H9 (cell line): ENCODE results near the gene MAD1L1. TPM values are rescaled to one million over a fixed set of nuclear protein-coding genes. Genes with fewer than 3 reads are reported as not detected.
A peak's percentile ranks its signal among the peaks of the same experiment; 100 is the strongest.

Experiments used
- DNase-seq: peaks from one replicate; pipeline ENCODE4 v3.0.0-alpha.2; 2017
- H2AFZ ChIP-seq: one replicate; pipeline ENCODE4 v1.6.1; 2013; ENCODE audit warnings: mild to moderate bottlenecking, low read length, control low read depth, moderate library complexity
- H2AK5ac ChIP-seq: 2 replicates; pipeline ENCODE4 v1.6.1; 2013; ENCODE audit warnings: low read length, control low read depth, mixed read lengths; ENCODE audit not compliant: insufficient read length
- H2BK120ac ChIP-seq: one replicate; pipeline ENCODE4 v1.6.1; 2013; ENCODE audit warnings: low read depth, mild to moderate bottlenecking, low read length, control low read depth, inconsistent platforms; ENCODE audit not compliant: poor library complexity, severe bottlenecking
- H2BK12ac ChIP-seq: 2 replicates; pipeline ENCODE4 v1.6.1; 2013; ENCODE audit warnings: low read length, control low read depth, mixed read lengths, low read depth; ENCODE audit not compliant: insufficient read length
- H2BK15ac ChIP-seq: 2 replicates; pipeline ENCODE4 v1.6.1; 2013; ENCODE audit warnings: low read depth, low read length, control low read depth
- H2BK20ac ChIP-seq: one replicate; pipeline ENCODE4 v1.6.1; 2013; ENCODE audit warnings: low read depth, mild to moderate bottlenecking, low read length, control low read depth, inconsistent platforms; ENCODE audit not compliant: poor library complexity, severe bottlenecking
- H2BK5ac ChIP-seq: 2 replicates; pipeline ENCODE4 v1.6.1; 2013; ENCODE audit warnings: low read length, control low read depth, mixed read lengths; ENCODE audit not compliant: insufficient read length
- H3K14ac ChIP-seq: 2 replicates; pipeline ENCODE4 v1.6.1; 2013; ENCODE audit warnings: low read length, control low read depth; ENCODE audit not compliant: insufficient read depth
- H3K18ac ChIP-seq: 2 replicates; pipeline ENCODE4 v1.6.1; 2013; ENCODE audit warnings: low read depth, mild to moderate bottlenecking, mixed read lengths, low read length, control low read depth; ENCODE audit not compliant: insufficient read length
- H3K23ac ChIP-seq: 2 replicates; pipeline ENCODE4 v1.6.1; 2013; ENCODE audit warnings: low read length, control low read depth, mixed read lengths, low read depth; ENCODE audit not compliant: insufficient read length
- H3K23me2 ChIP-seq: 2 replicates; pipeline ENCODE4 v1.6.1; 2013; ENCODE audit warnings: low read depth, mild to moderate bottlenecking, mixed read lengths, low read length, control low read depth; ENCODE audit not compliant: insufficient read length, poor library complexity, severe bottlenecking
- H3K27ac ChIP-seq: 2 replicates; pipeline ENCODE4 v1.5.1; 2013; ENCODE audit warnings: low read length, control low read depth, mixed read lengths, low read depth; ENCODE audit not compliant: insufficient read length
- H3K27me3 ChIP-seq: 2 replicates; pipeline ENCODE4 v1.6.1; 2013; ENCODE audit warnings: low read length, control low read depth, inconsistent platforms; ENCODE audit not compliant: insufficient read depth
- H3K4ac ChIP-seq: 2 replicates; pipeline ENCODE4 v1.6.1; 2013; ENCODE audit warnings: low read depth, mild to moderate bottlenecking, control low read depth, inconsistent platforms, low read length, moderate library complexity
- H3K4me1 ChIP-seq: 2 replicates; pipeline ENCODE4 v1.6.1; 2013; ENCODE audit warnings: low read length, control low read depth, inconsistent platforms; ENCODE audit not compliant: insufficient read depth
- H3K4me2 ChIP-seq: 2 replicates; pipeline ENCODE4 v1.6.1; 2013; ENCODE audit warnings: low read length, control low read depth, mixed read lengths; ENCODE audit not compliant: insufficient read length, insufficient read depth
- H3K56ac ChIP-seq: 2 replicates; pipeline ENCODE4 v1.6.1; 2013; ENCODE audit warnings: low read depth, mild to moderate bottlenecking, mixed read lengths, low read length, control low read depth; ENCODE audit not compliant: insufficient read length
- H3K79me1 ChIP-seq: 2 replicates; pipeline ENCODE4 v1.6.1; 2013; ENCODE audit warnings: low read depth, mild to moderate bottlenecking, moderate library complexity, low read length, control low read depth, inconsistent platforms; ENCODE audit not compliant: insufficient read depth, poor library complexity, severe bottlenecking
- H3K79me2 ChIP-seq: 2 replicates; pipeline ENCODE4 v1.6.1; 2013; ENCODE audit warnings: low read length, control low read depth, inconsistent platforms; ENCODE audit not compliant: insufficient read depth
- H3K9ac ChIP-seq: 2 replicates; pipeline ENCODE4 v1.6.1; 2013; ENCODE audit warnings: low read length, control low read depth, mixed read lengths; ENCODE audit not compliant: insufficient read length; ENCODE audit errors: extremely low read depth
- H3K9me3 ChIP-seq: one replicate; pipeline ENCODE4 v1.6.1; 2013; ENCODE audit warnings: low read depth, low read length, inconsistent platforms; ENCODE audit not compliant: control insufficient read depth
- H3T11ph ChIP-seq: one replicate; pipeline ENCODE4 v1.6.1; 2013; ENCODE audit warnings: mild to moderate bottlenecking, low read length, control low read depth, inconsistent platforms
- H4K20me1 ChIP-seq: one replicate; pipeline ENCODE4 v1.6.1; 2013; ENCODE audit not compliant: control insufficient read depth, insufficient read length, insufficient read depth
- H4K5ac ChIP-seq: 2 replicates; pipeline ENCODE4 v1.6.1; 2013; ENCODE audit warnings: low read depth, mild to moderate bottlenecking, mixed read lengths, low read length, control low read depth; ENCODE audit not compliant: insufficient read length
- H4K8ac ChIP-seq: replicated peaks from 2 replicates; pipeline ENCODE4 v1.6.1; 2013; ENCODE audit warnings: low read length, control low read depth, mixed read lengths, low read depth; ENCODE audit not compliant: insufficient read length
- H4K91ac ChIP-seq: 2 replicates; pipeline ENCODE4 v1.6.1; 2013; ENCODE audit warnings: low read depth, mild to moderate bottlenecking, moderate library complexity, mixed read lengths, low read length, control low read depth; ENCODE audit not compliant: insufficient read length
- H3K27ac Mint-ChIP-seq, 3 experiments: 2 replicates in 2 of 3; 3 replicates in 1 of 3; pipeline ENCODE4 v1.8.0; 2020 to 2021; ENCODE audit warnings: mixed read lengths in 3 of 3, mild to moderate bottlenecking in 1 of 3, moderate library complexity in 1 of 3
- H3K27me3 Mint-ChIP-seq: 2 replicates; pipeline ENCODE4 v1.8.0; 2021; ENCODE audit warnings: low read depth, mild to moderate bottlenecking, moderate library complexity, mixed read lengths
- H3K36me3 Mint-ChIP-seq, 3 experiments: 2 replicates in 2 of 3; 3 replicates in 1 of 3; pipeline ENCODE4 v1.8.0; 2020 to 2021; ENCODE audit warnings: low read depth in 3 of 3, mixed read lengths in 3 of 3; ENCODE audit not compliant: insufficient read depth in 1 of 3
- H3K4me1 Mint-ChIP-seq, 2 experiments: 2 replicates each; pipeline ENCODE4 v1.8.0; 2020; ENCODE audit warnings: mixed read lengths in 2 of 2
- H3K4me3 Mint-ChIP-seq, 2 experiments: 2 replicates in 1 of 2; 3 replicates in 1 of 2; pipeline ENCODE4 v1.8.0; 2020 to 2021; ENCODE audit warnings: mild to moderate bottlenecking in 2 of 2, mixed read lengths in 2 of 2, moderate library complexity in 1 of 2
- H3K9me3 Mint-ChIP-seq, 2 experiments: 2 replicates in 1 of 2; 3 replicates in 1 of 2; pipeline ENCODE4 v1.8.0; 2020; ENCODE audit warnings: mild to moderate bottlenecking in 2 of 2, mixed read lengths in 2 of 2, moderate library complexity in 1 of 2
- CTCF ChIP-seq: fragments of 200-600 bp; sonication (generic); conservative IDR thresholded peaks from 3 replicates; pipeline ENCODE4 v1.8.0; 2021; ENCODE audit warnings: antibody characterized with exemption, mild to moderate bottlenecking
- WGBS: extraction: QIAGEN DNeasy Blood & Tissue Kit; methylation state at CpG from one replicate; pipeline ENCODE4 v1.1.7; 2013; ENCODE audit warnings: missing lambda C conversion rate, low lambda C conversion rate, mixed read lengths; ENCODE audit not compliant: insufficient read length; ENCODE audit errors: extremely low coverage; 5-methylcytosine and 5-hydroxymethylcytosine counted together
- total RNA-seq: library from RNA; stranded (reverse); gene quantifications from 2 replicates; pipeline ENCODE4 v1.2.1, GENCODE V29; 2021

Gene MAD1L1
- total RNA-seq, 1 experiment from 2014 or later: 39.0 TPM

- peak overlapping the region in 1 of 2 experiments; percentile 11; a peak in 1 of 5 replicates for H3K4me3 Mint-ChIP-seq
Observed at GRCh38 chr7:2101630-2102374, 130.9 kb downstream of the MAD1L1 start.

More at GRCh38 chr7:2101630-2102374, 130.9 kb downstream of the MAD1L1 start:
- H3K4ac ChIP-seq: no peak overlapping the region
- H3K9me3 ChIP-seq: no peaks in the 10 kb centered on the region
- H3K79me2 ChIP-seq: no peaks in the 10 kb centered on the region; the same call in 1 of the 2 replicates
- H3K27me3 ChIP-seq: no peaks in the 10 kb centered on the region
- no peak overlapping the region for H2AFZ ChIP-seq
- TF ChIP-seq CTCF: no peak
- no peak overlapping the region for H2BK12ac ChIP-seq
- H3K23ac ChIP-seq: no peak overlapping the region
- H4K91ac ChIP-seq: no peak overlapping the region
- no peak for DNase-seq
- H3K9ac ChIP-seq: no peak overlapping the region
- no peak overlapping the region for H3K56ac ChIP-seq
- peaks cover 2% of the 10 kb centered on the region for H4K20me1 ChIP-seq
- H3K79me1 ChIP-seq: no peaks in the 10 kb centered on the region
- no peak overlapping the region for H2BK5ac ChIP-seq
- no peak overlapping the region for H3K18ac ChIP-seq
- peaks cover 7 to 8% (median 8%) of the 10 kb centered on the region in 3 experiments; a peak in 5 of 7 replicates for H3K36me3 Mint-ChIP-seq
- no peak overlapping the region for H2AK5ac ChIP-seq
- no peak overlapping the region for H3K27ac ChIP-seq
- no peak overlapping the region for H2BK20ac ChIP-seq
- no peaks in the 10 kb centered on the region for H3K4me1 ChIP-seq
- H4K8ac ChIP-seq: no peak overlapping the region
- no peaks in the 10 kb centered on the region; the same call in 1 of the 2 replicates for H3K27me3 Mint-ChIP-seq
- no peak overlapping the region for H2BK120ac ChIP-seq
- no peaks in the 10 kb centered on the region; a peak in 1 of 5 replicates for H3K9me3 Mint-ChIP-seq
- peaks cover 20 to 30% of the 10 kb centered on the region in 2 experiments for H3K4me1 Mint-ChIP-seq
- H4K5ac ChIP-seq: no peak overlapping the region
- H2BK15ac ChIP-seq: no peak overlapping the region
- H3T11ph ChIP-seq: no peak overlapping the region
- H3K27ac Mint-ChIP-seq: peak overlapping the region in 2 of 3 experiments; percentile 65 to 93; a peak in 4 of 7 replicates
- H3K14ac ChIP-seq: no peak overlapping the region; the same call in 1 of the 2 replicates
- H3K4me2 ChIP-seq: no peak overlapping the region
- WGBS: no CpG with 5 or more reads among the region's 19 CpGs
- no peaks in the 10 kb centered on the region for H3K23me2 ChIP-seq
